GM19239 (cell line): ENCODE data around the gene RIMS1.

Experiments
- DNase-seq: peaks from one replicate; pipeline ENCODE4 v3.0.0; 2011; ENCODE audit warnings: low spot score; ENCODE audit not compliant: insufficient read length
- FAIRE-seq: peaks from 2 replicates; lab custom pipeline; 2011; peaks lifted over from hg19 to GRCh38; lab: Jason Lieb, UNC

RIMS1 gene

GRCh38 chr6:72216222-72217068 is 330.1 kb downstream of the RIMS1 start:
- DNase-seq (no peak), FAIRE-seq (no peak)

GRCh38 chr6:72217626-72218025 is 331.3 kb downstream of the RIMS1 start:
- FAIRE-seq: no peak

GRCh38 chr6:72218125-72218524 is 331.8 kb downstream of the RIMS1 start:
- no peak for DNase-seq
- no peak for FAIRE-seq

More at GRCh38 chr6:72217626-72218025, 331.3 kb downstream of the RIMS1 start:
- no peak for DNase-seq

GRCh38 chr6:72219536-72219935 is 333.2 kb downstream of the RIMS1 start:
- DNase-seq (no peak), FAIRE-seq (no peak)

- no peak for FAIRE-seq
- DNase-seq: no peak
Measured at GRCh38 chr6:72238021-72238420, 351.7 kb downstream of the RIMS1 start.

- DNase-seq (no peak), FAIRE-seq (no peak)
Measured at GRCh38 chr6:72238900-72239299, 352.6 kb downstream of the RIMS1 start.

GRCh38 chr6:72245565-72245964 is 359.2 kb downstream of the RIMS1 start:
- DNase-seq: no peak

GRCh38 chr6:72246926-72247325 is 360.6 kb downstream of the RIMS1 start:
- FAIRE-seq (no peak), DNase-seq (no peak)

More at GRCh38 chr6:72245565-72245964, 359.2 kb downstream of the RIMS1 start:
- no peak for FAIRE-seq

GRCh38 chr6:72248621-72249020 is 362.3 kb downstream of the RIMS1 start:
- no peak for FAIRE-seq

GRCh38 chr6:72250664-72251063 is 364.3 kb downstream of the RIMS1 start:
- DNase-seq (no peak), FAIRE-seq (no peak)

More at GRCh38 chr6:72248621-72249020, 362.3 kb downstream of the RIMS1 start:
- no peak for DNase-seq

- FAIRE-seq (no peak), DNase-seq (no peak)
Measured at GRCh38 chr6:72260489-72260888, 374.1 kb downstream of the RIMS1 start.

GRCh38 chr6:72261554-72261953 is 375.2 kb downstream of the RIMS1 start:
- DNase-seq (no peak), FAIRE-seq (no peak)

GRCh38 chr6:72262254-72262653 is 375.9 kb downstream of the RIMS1 start:
- DNase-seq: no peak
- FAIRE-seq: no peak

GRCh38 chr6:72267470-72267869 is 381.1 kb downstream of the RIMS1 start:
- DNase-seq (no peak), FAIRE-seq (no peak)

- no peak for DNase-seq
- no peak for FAIRE-seq
Measured at GRCh38 chr6:72271531-72271930, 385.2 kb downstream of the RIMS1 start.

GRCh38 chr6:72272958-72273357 is 386.6 kb downstream of the RIMS1 start:
- DNase-seq: no peak
- no peak for FAIRE-seq

- FAIRE-seq: no peak
- DNase-seq: no peak
Measured at GRCh38 chr6:72275888-72276287, 389.5 kb downstream of the RIMS1 start.

GRCh38 chr6:72282201-72282600 is 395.9 kb downstream of the RIMS1 start:
- DNase-seq: no peak
- FAIRE-seq: no peak

- no peak for DNase-seq
- FAIRE-seq: no peak
Measured at GRCh38 chr6:72283571-72283970, 397.2 kb downstream of the RIMS1 start.

GRCh38 chr6:72286911-72287311 is 400.6 kb downstream of the RIMS1 start:
- DNase-seq: no peak
- no peak for FAIRE-seq

GRCh38 chr6:72287801-72288200 is 401.5 kb downstream of the RIMS1 start:
- no peak for FAIRE-seq
- no peak for DNase-seq

- DNase-seq (no peak), FAIRE-seq (no peak)
Measured at GRCh38 chr6:72288592-72288991, 402.2 kb downstream of the RIMS1 start.
